Neuronal stem cell (in vitro differentiated cells): ENCODE results near the gene HPSE2.

Experiments
- DNase-seq: peaks from one replicate; pipeline ENCODE4 v3.0.0-alpha.2; 2013; ENCODE audit warnings: low spot score
- H2AFZ ChIP-seq: one replicate; pipeline ENCODE4 v1.6.1; 2013; ENCODE audit warnings: mild to moderate bottlenecking, low read length, inconsistent platforms
- H2AK5ac ChIP-seq: 2 replicates; pipeline ENCODE4 v1.6.1; 2013; ENCODE audit warnings: low read depth, mild to moderate bottlenecking, inconsistent platforms, low read length, moderate library complexity, mixed read lengths
- H2BK120ac ChIP-seq: 2 replicates; pipeline ENCODE4 v1.6.1; 2013; ENCODE audit warnings: low read depth, mild to moderate bottlenecking, inconsistent platforms, low read length, moderate library complexity, mixed read lengths
- H2BK12ac ChIP-seq: one replicate; pipeline ENCODE4 v1.6.1; 2013; ENCODE audit warnings: low read length, inconsistent platforms
- H2BK15ac ChIP-seq: 2 replicates; pipeline ENCODE4 v1.6.1; 2013; ENCODE audit warnings: mild to moderate bottlenecking, low read length, inconsistent platforms, mixed read lengths
- H2BK5ac ChIP-seq: one replicate; pipeline ENCODE4 v1.6.1; 2013; ENCODE audit warnings: inconsistent platforms, mild to moderate bottlenecking, low read length, moderate library complexity
- H3K14ac ChIP-seq: one replicate; pipeline ENCODE4 v1.6.1; 2013; ENCODE audit warnings: low read length, inconsistent platforms
- H3K18ac ChIP-seq: 2 replicates; pipeline ENCODE4 v1.6.1; 2013; ENCODE audit warnings: low read length, inconsistent platforms
- H3K23ac ChIP-seq: 2 replicates; pipeline ENCODE4 v1.6.1; 2013; ENCODE audit warnings: low read depth, mild to moderate bottlenecking, mixed read lengths, low read length, inconsistent platforms; ENCODE audit not compliant: poor library complexity
- H3K27ac ChIP-seq: replicated peaks from 3 replicates; pipeline ENCODE4 v1.5.1; 2013; ENCODE audit warnings: low read length, inconsistent platforms
- H3K27me3 ChIP-seq, 3 experiments: 2 replicates each; pipeline ENCODE4 v1.6.1; 2013; ENCODE audit warnings: low read length in 3 of 3, mild to moderate bottlenecking in 2 of 3, inconsistent platforms in 1 of 3, low read depth in 1 of 3, mixed read lengths in 1 of 3, moderate library complexity in 1 of 3; ENCODE audit not compliant: control insufficient read depth in 3 of 3, insufficient read depth in 3 of 3
- H3K36me3 ChIP-seq, 2 donors: replicated peaks in 1 of 2; 2 replicates each; pipeline ENCODE4 v1.6.1; 2013; ENCODE audit warnings: low read length in 2 of 2; ENCODE audit not compliant: control insufficient read depth in 2 of 2, insufficient read depth in 2 of 2
- H3K4ac ChIP-seq: 2 replicates; pipeline ENCODE4 v1.6.1; 2013; ENCODE audit warnings: inconsistent platforms, mild to moderate bottlenecking, low read length, moderate library complexity
- H3K4me1 ChIP-seq, 2 donors: 1 replicate in 1 of 2; 2 replicates in 1 of 2; pipeline ENCODE4 v1.6.1; 2013; ENCODE audit warnings: low read length in 2 of 2, low read depth in 1 of 2; ENCODE audit not compliant: control insufficient read depth in 2 of 2, insufficient read depth in 1 of 2
- H3K4me2 ChIP-seq: one replicate; pipeline ENCODE4 v1.6.1; 2013; ENCODE audit warnings: mild to moderate bottlenecking, low read length, inconsistent platforms; ENCODE audit not compliant: insufficient read depth, poor library complexity, severe bottlenecking
- H3K4me3 ChIP-seq, 2 donors: 2 replicates each; pipeline ENCODE4 v1.5.1; 2013; ENCODE audit warnings: low read length in 2 of 2, mild to moderate bottlenecking in 2 of 2, inconsistent platforms in 1 of 2, moderate library complexity in 1 of 2
- H3K79me1 ChIP-seq: one replicate; pipeline ENCODE4 v1.6.1; 2013; ENCODE audit warnings: low read depth, mild to moderate bottlenecking, inconsistent platforms, low read length, moderate library complexity
- H3K9ac ChIP-seq: one replicate; pipeline ENCODE4 v1.6.1; 2013; ENCODE audit warnings: mild to moderate bottlenecking, low read depth, low read length, inconsistent platforms; ENCODE audit not compliant: poor library complexity
- H3K9me3 ChIP-seq, 2 donors: replicated peaks in 1 of 2; 2 replicates each; pipeline versions ENCODE3 to v1.6.1; 2013; ENCODE audit warnings: low read length in 2 of 2, mild to moderate bottlenecking in 2 of 2, inconsistent platforms in 1 of 2, low read depth in 1 of 2, mixed read lengths in 1 of 2, moderate library complexity in 1 of 2; ENCODE audit not compliant: control insufficient read depth in 2 of 2, insufficient read depth in 1 of 2
- H4K8ac ChIP-seq: one replicate; pipeline ENCODE4 v1.6.1; 2013; ENCODE audit warnings: low read depth, mild to moderate bottlenecking, inconsistent platforms, low read length, moderate library complexity
- H4K91ac ChIP-seq: one replicate; pipeline ENCODE4 v1.6.1; 2013; ENCODE audit warnings: low read length, low read depth, mild to moderate bottlenecking, inconsistent platforms; ENCODE audit not compliant: poor library complexity
- WGBS, 2 donors: extraction: QIAGEN DNeasy Blood & Tissue Kit; methylation state at CpG; one replicate each; pipeline ENCODE4 v1.1.7; 2013; ENCODE audit warnings: missing lambda C conversion rate in 2 of 2, mixed read lengths in 1 of 2; ENCODE audit not compliant: insufficient read length in 2 of 2, insufficient replicate concordance in 1 of 2; ENCODE audit errors: extremely low coverage in 2 of 2; 5-methylcytosine and 5-hydroxymethylcytosine counted together

Gene HPSE2

DNA sequence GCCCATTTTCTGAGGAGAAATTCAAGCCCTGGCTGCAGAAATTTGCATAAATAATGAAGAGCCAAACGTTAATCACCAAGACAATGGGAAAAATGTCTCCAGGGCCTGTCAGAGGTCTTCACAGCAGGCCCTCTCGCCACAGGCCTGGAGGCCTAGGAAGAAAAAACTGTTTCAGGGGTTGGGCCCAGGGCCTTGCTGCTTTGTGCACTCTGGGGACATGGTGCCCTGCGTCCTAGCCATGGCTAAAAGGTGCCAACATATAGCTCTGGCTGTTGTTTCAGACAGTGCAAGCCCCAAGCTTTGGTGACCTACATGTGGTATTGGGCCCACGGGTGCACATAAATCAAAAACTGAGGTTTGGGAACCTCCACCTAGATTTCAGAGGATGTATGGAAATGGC lies 796.9 kb downstream of the HPSE2 start:
- Histone ChIP-seq H3K18ac (no peak overlapping the region), H3K14ac (no peak overlapping the region), H4K91ac (no peak overlapping the region), H3K4ac (no peak overlapping the region), H3K27me3 (no peaks in the 10 kb centered on the region), H2BK120ac (no peak overlapping the region), H2AK5ac (no peak overlapping the region), H3K4me1 (no peaks in the 10 kb centered on the region), H4K8ac (no peak overlapping the region), H3K79me1 (no peaks in the 10 kb centered on the region), H3K4me3 (no peak overlapping the region), H2BK12ac (no peak overlapping the region), H3K27ac (no peak overlapping the region), H3K36me3 (peaks cover 29 to 71% of the 10 kb centered on the region in 2 donors), H3K9me3 (peaks cover 4 to 16% of the 10 kb centered on the region in 2 donors), H3K9ac (no peak overlapping the region), H2BK5ac (no peak overlapping the region), H3K23ac (no peak overlapping the region), H2BK15ac (no peak overlapping the region), H3K4me2 (no peak overlapping the region), H2AFZ (no peak overlapping the region)
- no CpG with 5 or more reads among the region's 4 CpGs for WGBS, 2 donors
- DNase-seq, result no peak

DNA sequence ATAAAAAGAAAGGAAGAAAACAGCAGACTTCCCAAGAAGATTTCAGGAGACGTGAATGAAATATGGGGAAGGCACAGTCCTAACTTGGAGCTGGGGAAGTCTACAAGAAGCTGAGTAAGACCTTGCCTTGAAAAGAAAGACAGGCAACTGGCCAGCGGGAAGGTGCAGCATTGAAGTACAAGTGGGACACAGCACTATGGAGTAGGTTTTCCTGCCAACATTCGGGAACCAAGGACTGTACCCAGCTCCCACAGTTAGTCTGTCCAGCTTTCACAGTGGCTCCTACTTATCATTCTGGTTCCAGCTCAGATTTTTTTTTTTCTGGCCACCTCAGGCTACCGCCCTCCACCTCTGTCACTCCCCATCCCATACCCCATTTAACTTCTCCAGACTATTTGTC lies 798.9 kb downstream of the HPSE2 start:
- H3K4me3 ChIP-seq, result no peak overlapping the region
- H2BK12ac ChIP-seq, result no peak overlapping the region
- no peak overlapping the region for H2AK5ac ChIP-seq
- H3K18ac ChIP-seq, result no peak overlapping the region
- H3K27ac ChIP-seq, result no peak overlapping the region
- H3K36me3 ChIP-seq, result peaks cover 24 to 70% of the 10 kb centered on the region in 2 donors
- no peak overlapping the region for H3K4me2 ChIP-seq
- H3K14ac ChIP-seq, result no peak overlapping the region
- H2BK15ac ChIP-seq, result no peak overlapping the region
- H3K4me1 ChIP-seq, result no peaks in the 10 kb centered on the region
- no peak overlapping the region for H4K8ac ChIP-seq
- H3K79me1 ChIP-seq, result no peaks in the 10 kb centered on the region
- peaks cover 6 to 32% of the 10 kb centered on the region in 2 donors for H3K9me3 ChIP-seq
- no peak overlapping the region for H2BK5ac ChIP-seq
- no peak overlapping the region for H2BK120ac ChIP-seq
- no CpG with 5 or more reads among the region's 4 CpGs for WGBS, 2 donors
- no peak for DNase-seq
- H3K9ac ChIP-seq, result no peak overlapping the region
- no peak overlapping the region for H2AFZ ChIP-seq
- H4K91ac ChIP-seq, result no peak overlapping the region
- H3K23ac ChIP-seq, result no peak overlapping the region
- H3K4ac ChIP-seq, result no peak overlapping the region
- no peaks in the 10 kb centered on the region for H3K27me3 ChIP-seq

DNA sequence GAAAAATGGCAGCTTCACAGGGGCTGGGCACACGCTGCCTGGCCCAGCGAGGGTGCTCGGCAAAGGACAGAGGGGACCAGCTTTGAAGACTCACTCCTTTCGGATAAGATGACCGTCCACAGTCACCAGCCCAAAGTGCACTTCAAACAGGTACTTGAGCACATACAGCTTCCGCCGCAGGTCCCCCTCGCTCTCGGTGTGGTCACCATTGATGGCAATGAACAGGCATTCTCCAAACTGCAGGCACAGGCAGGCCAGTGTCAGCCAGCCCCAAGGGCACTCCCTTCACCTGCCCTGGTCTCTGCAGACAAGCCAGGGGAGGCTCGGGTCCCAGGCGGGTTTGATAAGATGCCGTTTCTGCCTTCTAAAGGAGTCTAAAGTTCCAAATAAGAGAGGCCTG lies 800.5 kb downstream of the HPSE2 start:
- no peak overlapping the region for H3K9ac ChIP-seq
- H3K4me2 ChIP-seq, result no peak overlapping the region
- no peak overlapping the region for H2BK5ac ChIP-seq
- no peak overlapping the region for H3K23ac ChIP-seq
- H2BK15ac ChIP-seq, result no peak overlapping the region
- no peak for DNase-seq
- no CpG with 5 or more reads among the region's 12 CpGs for WGBS, 2 donors
- no peak overlapping the region for H3K4me3 ChIP-seq
- H2AFZ ChIP-seq, result no peak overlapping the region
- peaks cover 36 to 70% of the 10 kb centered on the region in 2 donors for H3K36me3 ChIP-seq
- H2AK5ac ChIP-seq, result no peak overlapping the region
- no peak overlapping the region for H3K14ac ChIP-seq
- H3K9me3 ChIP-seq, result peaks cover 13 to 41% of the 10 kb centered on the region in 2 donors
- no peak overlapping the region for H4K8ac ChIP-seq
- no peaks in the 10 kb centered on the region for H3K79me1 ChIP-seq
- H3K4ac ChIP-seq, result no peak overlapping the region
- no peak overlapping the region for H2BK12ac ChIP-seq
- no peak overlapping the region for H3K27ac ChIP-seq
- no peaks in the 10 kb centered on the region for H3K4me1 ChIP-seq
- H3K27me3 ChIP-seq, result no peaks in the 10 kb centered on the region
- H3K18ac ChIP-seq, result no peak overlapping the region
- no peak overlapping the region for H4K91ac ChIP-seq
- no peak overlapping the region for H2BK120ac ChIP-seq

DNA sequence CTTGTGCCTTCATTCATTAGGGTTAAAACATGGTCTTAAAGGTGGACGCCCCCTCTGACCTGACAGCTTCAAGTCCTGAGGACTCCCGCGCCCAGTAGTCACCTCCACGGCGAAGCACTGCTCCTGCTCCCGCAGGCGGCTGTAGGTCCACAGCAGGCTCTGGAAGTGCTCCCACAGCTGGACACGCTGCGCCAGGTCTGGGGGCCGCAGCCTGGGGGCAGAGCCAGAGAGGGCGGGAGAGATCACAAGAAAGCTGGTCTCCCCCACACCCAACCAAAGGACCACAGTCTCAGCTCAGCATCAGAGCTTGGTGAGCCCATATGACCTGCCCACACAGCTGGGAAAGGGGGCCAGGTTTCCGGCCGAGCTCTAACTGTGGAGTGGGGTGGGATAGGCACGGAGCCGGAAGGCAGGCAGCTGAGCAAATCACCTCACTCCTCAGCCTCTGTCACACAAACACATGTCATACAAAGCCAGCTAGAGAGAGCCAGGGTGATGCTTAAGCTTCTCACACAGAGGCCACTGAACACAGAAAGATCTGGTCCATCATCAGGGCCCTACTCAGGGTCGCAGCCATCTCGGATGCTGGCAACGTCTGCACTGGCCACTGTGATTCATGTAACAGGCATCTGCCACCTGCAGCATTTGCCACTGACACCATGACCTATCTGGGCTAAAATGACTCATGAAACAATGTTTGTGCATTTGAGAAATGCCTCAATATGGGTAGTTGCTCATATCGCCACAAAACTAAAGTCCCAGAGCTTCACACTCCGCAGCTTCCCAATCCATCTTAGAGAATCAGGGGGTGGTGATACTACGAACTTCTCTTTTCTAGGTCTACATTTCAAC lies 801.5 kb downstream of the HPSE2 start:
- H2BK15ac ChIP-seq, result no peak overlapping the region
- H2AFZ ChIP-seq, result no peak overlapping the region
- no peak overlapping the region for H2AK5ac ChIP-seq
- DNase-seq, result no peak
- H3K4me1 ChIP-seq, result no peaks in the 10 kb centered on the region
- no peak overlapping the region for H3K4ac ChIP-seq
- no peak overlapping the region for H3K18ac ChIP-seq
- no peaks in the 10 kb centered on the region for H3K27me3 ChIP-seq
- no CpG with 5 or more reads among the region's 21 CpGs for WGBS, 2 donors
- H3K27ac ChIP-seq, result no peak overlapping the region
- no peak overlapping the region for H3K14ac ChIP-seq
- H2BK5ac ChIP-seq, result no peak overlapping the region
- peaks cover 43 to 70% of the 10 kb centered on the region in 2 donors for H3K36me3 ChIP-seq
- H3K79me1 ChIP-seq, result no peaks in the 10 kb centered on the region
- no peak overlapping the region for H4K91ac ChIP-seq
- no peak overlapping the region for H3K23ac ChIP-seq
- no peak overlapping the region for H2BK12ac ChIP-seq
- no peak overlapping the region for H3K4me3 ChIP-seq
- H4K8ac ChIP-seq, result no peak overlapping the region
- H3K9ac ChIP-seq, result no peak overlapping the region
- no peak overlapping the region for H2BK120ac ChIP-seq
- peaks cover 13 to 37% of the 10 kb centered on the region in 2 donors for H3K9me3 ChIP-seq
- H3K4me2 ChIP-seq, result no peak overlapping the region
